IMR-90 (cell line): ENCODE data around the gene DGKH. TPM values are rescaled to one million over a fixed set of nuclear protein-coding genes. Genes with fewer than 3 reads are reported as not detected.

ENCODE experiments used
- ATAC-seq: fragments of 200-7000 bp; cut with Tn5 transposase; 2 replicates; pipeline ENCODE4 v1.9.1; 2020; ENCODE audit warnings: low read depth, mild to moderate bottlenecking, moderate library complexity
- BruUV-seq: library from RNA; stranded (reverse); fragments of 400-500 nt; replicated peaks from 2 replicates; lab custom pipeline; 2021; lab: Mats Ljungman, UMichigan
- CTCF ChIA-PET: fragments of 300-600 bp; formaldehyde crosslinking; extraction: SDS; loops from one replicate; lab custom pipeline; 2021; ENCODE audit warnings: antibody characterized with exemption; lab: Yijun Ruan, JAX
- POLR2A ChIA-PET: fragments of 300-600 bp; sonication (Branson Sonifier 250); formaldehyde crosslinking; loops from one replicate; lab custom pipeline; 2022; ENCODE audit warnings: antibody characterized with exemption; ENCODE audit not compliant: unreplicated experiment; lab: Charles Lee
- DNase-seq: peaks from one replicate; pipeline ENCODE4 v3.0.0; 2013
- H2AFZ ChIP-seq: replicated peaks from 2 replicates; pipeline ENCODE3; 2013; ENCODE audit warnings: low read length, mild to moderate bottlenecking; ENCODE audit not compliant: poor library complexity
- H2AK5ac ChIP-seq: 2 replicates; pipeline ENCODE4 v1.6.1; 2013; ENCODE audit warnings: low read depth, low read length, inconsistent platforms
- H2AK9ac ChIP-seq: replicated peaks from 2 replicates; pipeline ENCODE3; 2013; ENCODE audit warnings: mild to moderate bottlenecking, low read depth, low read length, moderate library complexity; ENCODE audit not compliant: poor library complexity
- H2BK120ac ChIP-seq: 2 replicates; pipeline ENCODE4 v1.6.1; 2013; ENCODE audit warnings: low read depth, low read length, inconsistent platforms
- H2BK15ac ChIP-seq: 3 replicates; pipeline ENCODE4 v1.6.1; 2013; ENCODE audit warnings: low read depth, low read length, inconsistent platforms
- H2BK20ac ChIP-seq: 2 replicates; pipeline ENCODE4 v1.6.1; 2013; ENCODE audit warnings: low read depth, mild to moderate bottlenecking, inconsistent platforms, low read length, moderate library complexity
- H2BK5ac ChIP-seq: 2 replicates; pipeline ENCODE4 v1.6.1; 2013; ENCODE audit warnings: mild to moderate bottlenecking, low read depth, low read length, inconsistent platforms; ENCODE audit not compliant: poor library complexity, severe bottlenecking
- H3K14ac ChIP-seq: replicated peaks from 2 replicates; pipeline ENCODE4 v1.6.1; 2013; ENCODE audit warnings: low read depth, low read length, inconsistent platforms
- H3K18ac ChIP-seq: 2 replicates; pipeline ENCODE4 v1.6.1; 2013; ENCODE audit warnings: low read depth, low read length, control low read depth
- H3K23ac ChIP-seq: 2 replicates; pipeline ENCODE4 v1.6.1; 2013; ENCODE audit warnings: low read depth, low read length, inconsistent platforms
- H3K27ac ChIP-seq: 2 replicates; pipeline ENCODE4 v1.5.1; 2013; ENCODE audit warnings: mild to moderate bottlenecking, control low read depth, low read length; ENCODE audit not compliant: insufficient read depth
- H3K27me3 ChIP-seq: 2 replicates; pipeline ENCODE4 v1.6.1; 2013; ENCODE audit warnings: low read length; ENCODE audit not compliant: control insufficient read depth, insufficient read depth
- H3K36me3 ChIP-seq: 2 replicates; pipeline ENCODE4 v1.6.1; 2013; ENCODE audit warnings: low read length, mixed read lengths; ENCODE audit not compliant: control insufficient read depth, insufficient read depth
- H3K4ac ChIP-seq: 2 replicates; pipeline ENCODE4 v1.6.1; 2013; ENCODE audit warnings: low read depth, low read length, inconsistent platforms
- H3K4me1 ChIP-seq: 2 replicates; pipeline ENCODE4 v1.6.1; 2013; ENCODE audit warnings: low read length, mixed read lengths; ENCODE audit not compliant: control insufficient read depth, insufficient read depth
- H3K4me2 ChIP-seq: 2 replicates; pipeline ENCODE4 v1.6.1; 2013; ENCODE audit warnings: low read depth, mild to moderate bottlenecking, control low read depth, low read length, moderate library complexity
- H3K4me3 ChIP-seq: 2 replicates; pipeline ENCODE4 v1.5.1; 2013; ENCODE audit warnings: low read depth, mild to moderate bottlenecking, control low read depth, low read length, moderate library complexity; ENCODE audit not compliant: insufficient read depth
- H3K56ac ChIP-seq: 2 replicates; pipeline ENCODE4 v1.6.1; 2013; ENCODE audit warnings: low read length, inconsistent platforms; ENCODE audit not compliant: insufficient read depth; ENCODE audit errors: extremely low read depth
- H3K79me1 ChIP-seq, 2 experiments: 2 replicates each; pipeline ENCODE4 v1.6.1; 2013; ENCODE audit warnings: low read length in 2 of 2, inconsistent platforms in 1 of 2, low read depth in 1 of 2
- H3K9ac ChIP-seq: 2 replicates; pipeline ENCODE4 v1.6.1; 2013; ENCODE audit warnings: low read depth, low read length, control low read depth
- H3K9me1 ChIP-seq: 2 replicates; pipeline ENCODE4 v1.6.1; 2013; ENCODE audit warnings: low read length, inconsistent platforms; ENCODE audit not compliant: insufficient read depth
- H3K9me3 ChIP-seq: 2 replicates; pipeline ENCODE4 v1.6.1; 2013; ENCODE audit warnings: low read length; ENCODE audit not compliant: control insufficient read depth, insufficient read depth
- H4K20me1 ChIP-seq: 2 replicates; pipeline ENCODE4 v1.6.1; 2013; ENCODE audit warnings: low read length, inconsistent platforms; ENCODE audit not compliant: insufficient read depth
- H4K5ac ChIP-seq: 2 replicates; pipeline ENCODE4 v1.6.1; 2013; ENCODE audit warnings: mild to moderate bottlenecking, low read depth, low read length, control low read depth
- H4K8ac ChIP-seq, 2 experiments: 2 replicates each; pipeline ENCODE4 v1.6.1; 2013; ENCODE audit warnings: low read depth in 2 of 2, low read length in 2 of 2, control low read depth in 1 of 2, inconsistent platforms in 1 of 2
- H4K91ac ChIP-seq: 2 replicates; pipeline ENCODE4 v1.6.1; 2013; ENCODE audit warnings: low read depth, low read length, inconsistent platforms; ENCODE audit not compliant: insufficient read depth
- BHLHE40 ChIP-seq: fragments of 150-350 bp; IDR thresholded peaks from 2 replicates; pipeline ENCODE4 v1.6.1; 2016; ENCODE audit warnings: mild to moderate bottlenecking, low read depth, low read length
- CEBPB ChIP-seq: IDR thresholded peaks from 2 replicates; pipeline ENCODE4 v1.6.1; 2012; ENCODE audit warnings: low read depth, low read length, improper control_type of control experiment
- CHD1 ChIP-seq: IDR thresholded peaks from 2 replicates; pipeline ENCODE4 v1.6.1; 2012; ENCODE audit warnings: low read depth, low read length, improper control_type of control experiment
- CTCF ChIP-seq: conservative IDR thresholded peaks from 2 replicates; pipeline ENCODE4 v1.5.1; 2012; ENCODE audit warnings: mild to moderate bottlenecking, low read depth, low read length, improper control_type of control experiment
- ELK1 ChIP-seq: fragments of 150-350 bp; IDR thresholded peaks from 2 replicates; pipeline ENCODE4 v1.6.1; 2016; ENCODE audit warnings: low read depth, mild to moderate bottlenecking, low read length, moderate library complexity, borderline replicate concordance
- FOS ChIP-seq: fragments of 150-350 bp; IDR thresholded peaks from 2 replicates; pipeline ENCODE4 v1.6.1; 2016; ENCODE audit warnings: low read depth, low read length
- MAFK ChIP-seq: IDR thresholded peaks from 2 replicates; pipeline ENCODE4 v1.6.1; 2012; ENCODE audit warnings: low read depth, low read length, improper control_type of control experiment
- MAZ ChIP-seq: IDR thresholded peaks from 2 replicates; pipeline ENCODE4 v1.6.1; 2012; ENCODE audit warnings: low read depth, mild to moderate bottlenecking, low read length, improper control_type of control experiment, moderate library complexity, borderline replicate concordance
- MXI1 ChIP-seq: IDR thresholded peaks from 2 replicates; pipeline ENCODE4 v1.6.1; 2012; ENCODE audit warnings: low read depth, mild to moderate bottlenecking, low read length, moderate library complexity, borderline replicate concordance
- NFE2L2 ChIP-seq: fragments of 150-350 bp; IDR thresholded peaks from 2 replicates; pipeline ENCODE4 v1.6.1; 2016; ENCODE audit warnings: low read depth, mild to moderate bottlenecking, low read length
- POLR2A ChIP-seq: IDR thresholded peaks from 2 replicates; pipeline ENCODE4 v1.6.1; 2012; ENCODE audit warnings: mild to moderate bottlenecking, low read depth, low read length
- RAD21 ChIP-seq: IDR thresholded peaks from 2 replicates; pipeline ENCODE4 v1.6.1; 2012; ENCODE audit warnings: low read length, improper control_type of control experiment
- RCOR1 ChIP-seq: IDR thresholded peaks from 2 replicates; pipeline ENCODE4 v1.6.1; 2012; ENCODE audit warnings: mild to moderate bottlenecking, low read length, improper control_type of control experiment; ENCODE audit not compliant: insufficient replicate concordance
- RFX5 ChIP-seq: IDR thresholded peaks from 2 replicates; pipeline ENCODE4 v1.8.0; 2012; ENCODE audit warnings: low read depth, mild to moderate bottlenecking, low read length, moderate library complexity
- SMC3 ChIP-seq: fragments of 150-350 bp; IDR thresholded peaks from 2 replicates; pipeline ENCODE4 v1.6.1; 2016; ENCODE audit warnings: low read depth, mild to moderate bottlenecking, antibody characterized with exemption, low read length, moderate library complexity
- USF2 ChIP-seq: fragments of 150-350 bp; IDR thresholded peaks from 2 replicates; pipeline ENCODE4 v1.6.1; 2017; ENCODE audit warnings: mild to moderate bottlenecking, antibody characterized with exemption, low read length, low read depth
- WGBS, 2 experiments: methylation state at CpG; one replicate each; pipeline versions ENCODE4 v1.1.5 to v1.1.7; 2013; ENCODE audit warnings: missing lambda C conversion rate in 2 of 2; ENCODE audit not compliant: insufficient read length in 1 of 2; ENCODE audit errors: extremely low coverage in 2 of 2; 5-methylcytosine and 5-hydroxymethylcytosine counted together
- dilution Hi-C: fragments of 300-500 bp; cut with HindIII; formaldehyde crosslinking; loops from one replicate; pipeline ENCODE4 v1.14.3; 2018; ENCODE audit warnings: low sequenced_read_pairs; ENCODE audit not compliant: unreplicated experiment
- in situ Hi-C: fragments of 300-500 bp; cut with MboI; formaldehyde crosslinking; loops from 3 replicates; pipeline ENCODE4 v1.14.3; 2019; ENCODE audit warnings: low sequenced_read_pairs, inconsistent platforms, mixed read lengths
- intact Hi-C: fragments of 100-400 bp; cut with micrococcal nuclease; formaldehyde crosslinking; loops from 2 replicates; pipeline ENCODE4 v1.10.0; 2022
- polyA plus RNA-seq, 3 experiments: library from polyadenylated mRNA; depleted of rRNA; stranded (reverse); fragments of >200 nt; gene quantifications; 2 replicates each; pipeline ENCODE4 v1.2.3, GENCODE V29; 2012; ENCODE audit warnings: low replicate concordance in 1 of 3
- total RNA-seq: library from RNA; depleted of rRNA; stranded (reverse); fragments of >200 nt; gene quantifications from 2 replicates; pipeline ENCODE4 v1.2.3, GENCODE V29; 2012

The DGKH gene
- total and polyA plus RNA-seq, 2 of the 4 experiments (the other 2 are of a cell fraction): 2.0 to 13.4 TPM

GRCh38 chr13:42057918-42058530 is 9.6 kb downstream of the DGKH start:
- CTCF ChIA-PET: no interaction called here
- no peaks in the 10 kb centered on the region; the same call in 1 of the 2 replicates for H3K9me1 ChIP-seq
- no peak for ATAC-seq

More at GRCh38 chr13:42057918-42058530, 9.6 kb downstream of the DGKH start:
- Histone ChIP-seq H3K27me3 (no peaks in the 10 kb centered on the region), H3K18ac (no peak overlapping the region), H4K5ac (no peak overlapping the region), H3K36me3 (peaks cover 3% of the 10 kb centered on the region), H4K91ac (no peak overlapping the region), H3K23ac (no peak overlapping the region), H3K4me3 (no peak overlapping the region), H3K79me1 (peaks cover 17 to 37% of the 10 kb centered on the region in 2 experiments), H3K9ac (no peak overlapping the region), H4K8ac (no peak overlapping the region), H3K9me3 (no peaks in the 10 kb centered on the region; the same call in 1 of the 2 replicates), H2BK20ac (no peak overlapping the region), H2BK15ac (no peak overlapping the region), H3K4ac (no peak overlapping the region), H2AFZ (no peak overlapping the region), H4K20me1 (no peaks in the 10 kb centered on the region; the same call in 1 of the 2 replicates), H2BK120ac (no peak overlapping the region), H3K4me2 (no peak overlapping the region), H2AK5ac (no peak overlapping the region), H3K27ac (no peak overlapping the region), H3K4me1 (no peaks in the 10 kb centered on the region), H3K14ac (no peak overlapping the region), H3K56ac (no peak overlapping the region), H2AK9ac (no peak overlapping the region), H2BK5ac (no peak overlapping the region)
- no TSS peak for BruUV-seq
- dilution Hi-C loops: no loop called here
- intact Hi-C loops: no loop called here
- POLR2A ChIA-PET: no interaction called here
- no CpG with 5 or more reads among the region's 2 CpGs for WGBS, 2 experiments
- no peak for TF ChIP-seq USF2
- no peak for TF ChIP-seq FOS
- TF ChIP-seq NFE2L2: no peak
- TF ChIP-seq MAZ: no peak
- no peak for TF ChIP-seq POLR2A
- no peak for TF ChIP-seq ELK1
- no peak for TF ChIP-seq MXI1
- no peak for TF ChIP-seq CHD1
- TF ChIP-seq RFX5: no peak
- TF ChIP-seq RAD21: no peak
- no peak for TF ChIP-seq SMC3
- TF ChIP-seq CTCF: no peak
- no peak for TF ChIP-seq RCOR1
- TF ChIP-seq BHLHE40: no peak
- TF ChIP-seq CEBPB: no peak
- no peak for TF ChIP-seq MAFK
- in situ Hi-C loops: no loop called here
- DNase-seq: no peak
